ENCODE measurements around the gene PSMA2. TPM values are rescaled to one million over a fixed set of nuclear protein-coding genes. Genes with fewer than 3 reads are reported as not detected.

The PSMA2 gene
- polyA plus RNA-seq, 1 donor (not counting 4 experiments of a cell fraction or from before 2014, with no cell fraction given): 251 TPM

DNA sequence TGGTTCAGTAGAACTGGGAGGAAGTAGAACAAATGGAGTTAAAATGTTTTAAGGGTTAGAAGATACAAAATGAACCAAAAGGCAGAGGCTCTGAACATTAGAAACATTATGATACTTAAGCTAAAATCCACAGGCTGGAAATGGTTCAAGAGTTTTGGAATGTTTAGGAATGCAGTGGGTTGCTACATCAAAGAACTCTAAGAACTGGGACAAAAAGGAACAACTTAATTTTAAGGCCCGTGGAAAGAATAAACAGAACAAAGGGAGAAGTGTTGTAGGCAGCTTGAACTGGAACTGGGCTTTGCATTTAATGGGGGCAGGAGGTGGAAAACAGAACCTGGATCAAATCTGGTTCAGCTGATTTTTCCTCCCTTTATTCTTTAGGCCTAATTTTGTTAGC lies 16.6 kb downstream of the PSMA2 start:
- Histone ChIP-seq H3K27ac (ENCODE audit: control insufficient read depth, insufficient read depth, low read length) (no peak overlapping the region), H3K36me3 (ENCODE audit: control insufficient read depth in 2 of 2, extremely low read depth in 1 of 2, insufficient read depth in 2 of 2, low read length in 2 of 2) (peaks cover 6 to 9% of the 10 kb centered on the region in 2 experiments), H3K9me1 (ENCODE audit: control insufficient read depth, extremely low read depth, insufficient read depth, low read length) (no peaks in the 10 kb centered on the region), H3K27me3 (ENCODE audit: control insufficient read depth, extremely low read depth, insufficient read depth, low read length) (no peaks in the 10 kb centered on the region), H3K9me3 (ENCODE audit: control insufficient read depth, low read depth, low read length) (no peaks in the 10 kb centered on the region), H3K4me1 (ENCODE audit: control insufficient read depth, extremely low read depth, insufficient read depth, low read length) (peaks cover 29% of the 10 kb centered on the region), H2AFZ (ENCODE audit: control insufficient read depth, low read length) (no peak overlapping the region), H4K20me1 (ENCODE audit: control insufficient read depth, extremely low read depth, insufficient read depth, low read length) (no peaks in the 10 kb centered on the region), H3K4me2 (ENCODE audit: control insufficient read depth, extremely low read depth, insufficient read depth, low read depth, low read length) (no peak overlapping the region), H3K4me3 (ENCODE audit: control insufficient read depth in 2 of 3, extremely low read depth in 1 of 3, insufficient read depth in 2 of 3, low read depth in 1 of 3, low read length in 3 of 3) (no peak overlapping the region), H3K79me2 (ENCODE audit: control insufficient read depth, insufficient read depth, low read length) (peaks cover 3% of the 10 kb centered on the region), H3K9ac (ENCODE audit: control insufficient read depth, extremely low read depth, insufficient read depth, low read length) (no peak overlapping the region)
- FAIRE-seq: no peak
- dilution Hi-C loops (cut with MboI; ENCODE audit: extremely low pct_ligation_motif_present, low sequenced_read_pairs): no loop called here
- DNase-seq (ENCODE audit: low read depth, low spot score): no peak
- no peak for TF ChIP-seq EZH2 (IDR thresholded peaks at IDR 0.05; ENCODE audit: low read length)
- TF ChIP-seq, protein P1, sequence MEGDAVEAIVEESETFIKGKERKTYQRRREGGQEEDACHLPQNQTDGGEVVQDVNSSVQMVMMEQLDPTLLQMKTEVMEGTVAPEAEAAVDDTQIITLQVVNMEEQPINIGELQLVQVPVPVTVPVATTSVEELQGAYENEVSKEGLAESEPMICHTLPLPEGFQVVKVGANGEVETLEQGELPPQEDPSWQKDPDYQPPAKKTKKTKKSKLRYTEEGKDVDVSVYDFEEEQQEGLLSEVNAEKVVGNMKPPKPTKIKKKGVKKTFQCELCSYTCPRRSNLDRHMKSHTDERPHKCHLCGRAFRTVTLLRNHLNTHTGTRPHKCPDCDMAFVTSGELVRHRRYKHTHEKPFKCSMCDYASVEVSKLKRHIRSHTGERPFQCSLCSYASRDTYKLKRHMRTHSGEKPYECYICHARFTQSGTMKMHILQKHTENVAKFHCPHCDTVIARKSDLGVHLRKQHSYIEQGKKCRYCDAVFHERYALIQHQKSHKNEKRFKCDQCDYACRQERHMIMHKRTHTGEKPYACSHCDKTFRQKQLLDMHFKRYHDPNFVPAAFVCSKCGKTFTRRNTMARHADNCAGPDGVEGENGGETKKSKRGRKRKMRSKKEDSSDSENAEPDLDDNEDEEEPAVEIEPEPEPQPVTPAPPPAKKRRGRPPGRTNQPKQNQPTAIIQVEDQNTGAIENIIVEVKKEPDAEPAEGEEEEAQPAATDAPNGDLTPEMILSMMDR (optimal IDR thresholded peaks at IDR 0.05 in 1 of 3, IDR thresholded peaks at IDR 0.05 in 1 of 3, conservative IDR thresholded peaks at IDR 0.05 in 1 of 3; ENCODE audit: extremely low read depth in 1 of 3, insufficient read depth in 2 of 3, low read length in 3 of 3): no peak

DNA sequence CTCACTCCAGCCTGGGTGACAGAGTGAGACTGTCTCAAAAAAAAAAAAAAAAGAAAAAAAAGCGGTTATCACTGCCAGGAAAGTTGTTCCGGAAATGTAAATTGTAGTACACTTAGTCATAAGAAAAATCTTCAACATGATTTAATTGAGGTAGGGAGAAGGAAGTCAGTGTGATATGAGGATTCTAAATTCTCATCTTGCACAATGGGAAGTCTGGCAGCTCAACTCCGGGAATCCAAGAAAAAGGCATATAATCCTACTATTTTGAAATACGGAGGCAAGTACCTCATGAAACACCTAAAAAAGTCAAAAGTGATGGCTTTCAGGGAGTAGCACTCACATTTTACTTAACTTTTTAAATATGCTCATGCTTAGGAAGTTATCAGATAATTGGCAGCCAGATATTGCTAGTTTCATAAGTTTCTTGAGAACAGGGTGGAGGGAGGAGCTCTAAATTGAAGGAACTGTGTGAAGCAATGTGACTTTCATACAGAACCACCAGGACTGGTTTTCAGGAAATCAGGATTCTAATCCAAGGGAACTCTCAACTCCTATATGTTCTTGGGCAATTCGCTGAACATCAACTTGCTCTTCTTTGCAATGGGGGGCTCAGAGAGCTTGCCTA lies 17.4 kb downstream of the PSMA2 start:
- dilution Hi-C loops (cut with MboI; ENCODE audit: extremely low pct_ligation_motif_present, low sequenced_read_pairs): no loop called here
- Histone ChIP-seq H3K27ac (ENCODE audit: control insufficient read depth, insufficient read depth, low read length) (no peak overlapping the region), H3K9ac (ENCODE audit: control insufficient read depth, extremely low read depth, insufficient read depth, low read length) (no peak overlapping the region)

More for the DNA sequence above, 17.4 kb downstream of the PSMA2 start:
- H3K4me3 ChIP-seq (ENCODE audit: control insufficient read depth in 2 of 3, extremely low read depth in 1 of 3, insufficient read depth in 2 of 3, low read depth in 1 of 3, low read length in 3 of 3): no peak overlapping the region
- H3K9me1 ChIP-seq (ENCODE audit: control insufficient read depth, extremely low read depth, insufficient read depth, low read length): no peaks in the 10 kb centered on the region
- DNase-seq (ENCODE audit: low read depth, low spot score) (no peak), FAIRE-seq (no peak)
- TF ChIP-seq, protein P1 (optimal IDR thresholded peaks at IDR 0.05 in 1 of 3, IDR thresholded peaks at IDR 0.05 in 1 of 3, conservative IDR thresholded peaks at IDR 0.05 in 1 of 3; ENCODE audit: extremely low read depth in 1 of 3, insufficient read depth in 2 of 3, low read length in 3 of 3): no peak
- no peak overlapping the region for H3K4me2 ChIP-seq (ENCODE audit: control insufficient read depth, extremely low read depth, insufficient read depth, low read depth, low read length)
- H3K36me3 ChIP-seq (ENCODE audit: control insufficient read depth in 2 of 2, extremely low read depth in 1 of 2, insufficient read depth in 2 of 2, low read length in 2 of 2): peaks cover 3 to 11% of the 10 kb centered on the region in 2 experiments
- no peak overlapping the region for H2AFZ ChIP-seq (ENCODE audit: control insufficient read depth, low read length)
- H3K4me1 ChIP-seq (ENCODE audit: control insufficient read depth, extremely low read depth, insufficient read depth, low read length): peaks cover 29% of the 10 kb centered on the region
- no peaks in the 10 kb centered on the region for H3K27me3 ChIP-seq (ENCODE audit: control insufficient read depth, extremely low read depth, insufficient read depth, low read length)
- peaks cover 3% of the 10 kb centered on the region for H3K79me2 ChIP-seq (ENCODE audit: control insufficient read depth, insufficient read depth, low read length)
- no peaks in the 10 kb centered on the region for H4K20me1 ChIP-seq (ENCODE audit: control insufficient read depth, extremely low read depth, insufficient read depth, low read length)
- no peaks in the 10 kb centered on the region for H3K9me3 ChIP-seq (ENCODE audit: control insufficient read depth, low read depth, low read length)
